Lung (tissue), 12 donors: ENCODE data around the gene SDC1. TPM values are rescaled to one million over a fixed set of nuclear protein-coding genes. Genes with fewer than 3 reads are reported as not detected.
A peak's percentile ranks its signal among the peaks of the same experiment; 100 is the strongest.
"Not testable (repeated sequence)": the region's sequence is repeated elsewhere in the genome, so short reads cannot be mapped to it uniquely, and the experiment has no call there.

Source experiments
- ATAC-seq: fragments of 200-7000 bp; cut with Tn5 transposase; one replicate; pipeline ENCODE4 v1.9.1; 2020; ENCODE audit warnings: moderate number of reproducible peaks; ENCODE audit not compliant: insufficient read depth, low FRiP score
- DNase-seq, 3 donors: peaks; one replicate each; pipeline ENCODE4 v3.0.0-alpha.2; 2013 to 2017
- H3K27ac ChIP-seq, 2 donors: one replicate each; pipeline ENCODE4 v1.5.1; 2013; ENCODE audit warnings: mild to moderate bottlenecking in 2 of 2, moderate library complexity in 2 of 2, control low read depth in 1 of 2, inconsistent platforms in 1 of 2, low read depth in 1 of 2, low read length in 1 of 2
- H3K27me3 ChIP-seq, 3 donors: one replicate each; pipeline ENCODE4 v1.5.1; 2013; ENCODE audit warnings: low read length in 2 of 3; ENCODE audit not compliant: control insufficient read depth in 3 of 3, insufficient read depth in 3 of 3
- H3K36me3 ChIP-seq, 4 donors: one replicate each; pipeline ENCODE4 v1.5.1; 2013; ENCODE audit warnings: low read length in 4 of 4, mild to moderate bottlenecking in 1 of 4, moderate library complexity in 1 of 4; ENCODE audit not compliant: control insufficient read depth in 4 of 4, insufficient read depth in 4 of 4
- H3K4me1 ChIP-seq, 5 donors: one replicate each; pipeline ENCODE4 v1.5.1; 2013; ENCODE audit warnings: low read length in 5 of 5, mild to moderate bottlenecking in 2 of 5, moderate library complexity in 1 of 5; ENCODE audit not compliant: control insufficient read depth in 5 of 5, insufficient read depth in 5 of 5
- H3K4me3 ChIP-seq: one replicate; pipeline ENCODE4 v1.5.1; 2013; ENCODE audit warnings: mild to moderate bottlenecking, control low read depth, moderate library complexity
- H3K9ac ChIP-seq, 2 donors: one replicate each; pipeline ENCODE4 v1.5.1; 2013; ENCODE audit warnings: low read length in 2 of 2, control low read depth in 1 of 2; ENCODE audit not compliant: insufficient read depth in 1 of 2
- H3K9me3 ChIP-seq, 4 donors: one replicate each; pipeline ENCODE4 v1.5.1; 2013; ENCODE audit warnings: low read length in 3 of 4, mild to moderate bottlenecking in 1 of 4, moderate library complexity in 1 of 4; ENCODE audit not compliant: control insufficient read depth in 4 of 4, insufficient read depth in 3 of 4
- CTCF ChIP-seq: IDR thresholded peaks from 2 replicates; pipeline ENCODE4 v1.5.1; 2012; ENCODE audit warnings: mild to moderate bottlenecking; ENCODE audit errors: control extremely low read depth, extremely low read depth
- WGBS, 2 donors: extraction: QIAGEN DNeasy Blood & Tissue Kit; methylation state at CpG; one replicate each; pipeline ENCODE4 v1.1.7; 2013; 5-methylcytosine and 5-hydroxymethylcytosine counted together
- polyA plus RNA-seq, 2 donors: library from polyadenylated mRNA; stranded (reverse); fragments of 200-250 nt; gene quantifications; one replicate each; pipeline ENCODE4 v1.2.1, GENCODE V29; 2013
- total RNA-seq, 2 donors: library from RNA; depleted of rRNA in 1 of 2; stranded (reverse); fragments of >200 nt in 1 of 2; gene quantifications; one replicate each; pipeline ENCODE4 v1.2.1, GENCODE V29; 2014 to 2021
- donor health status: control.
- donor health status: control.
- donor health status: Bipolar disorder and iron deficiency.
- donor health status: healthy.
- donor health status: DM: yes; HTN: yes; CAD: no.

SDC1 gene
- total and polyA plus RNA-seq, 4 donors: 94.1 to 234 (median 173) TPM

GRCh38 chr2:20235655-20236305 is 10.8 kb upstream of the SDC1 start:
- peak; percentile 54 for ATAC-seq
- Histone ChIP-seq H3K4me3 (no peak overlapping the region), H3K36me3 (no peaks in the 10 kb centered on the region), H3K27ac (no peak overlapping the region), H3K9ac (no peak overlapping the region), H3K9me3 (peaks cover 0 to 1% (median 0%) of the 10 kb centered on the region in 4 donors), H3K4me1 (peaks cover 0 to 10% (median 0%) of the 10 kb centered on the region in 5 donors), H3K27me3 (no peaks in the 10 kb centered on the region)
- WGBS, 2 donors: 74 to 81% methylated on average over 10 of the region's 10 CpGs
- TF ChIP-seq CTCF: no peak
- no peak for DNase-seq

GRCh38 chr2:20234597-20234996 is 9.7 kb upstream of the SDC1 start:
- not testable (repeated sequence) for H3K27ac ChIP-seq, H3K4me3 ChIP-seq, H3K36me3 ChIP-seq, ATAC-seq, H3K9me3 ChIP-seq, DNase-seq, H3K27me3 ChIP-seq, H3K9ac ChIP-seq
- H3K4me1 ChIP-seq: peaks cover 0 to 10% (median 0%) of the 10 kb centered on the region in 5 donors
- 79 to 80% methylated on average over 2 of the region's 2 CpGs for WGBS, 2 donors

GRCh38 chr2:20232837-20233207 is 7.9 kb upstream of the SDC1 start:
- H3K9ac ChIP-seq: no peak overlapping the region
- H3K9me3 ChIP-seq: no peaks in the 10 kb centered on the region
- 79 to 93% methylated on average over 5 of the region's 5 CpGs for WGBS, 2 donors
- H3K27ac ChIP-seq: peak overlapping the region in 1 of 2 donors; percentile 81
- DNase-seq (no peak), ATAC-seq (peak; percentile 42)
- no peak overlapping the region for H3K4me3 ChIP-seq
- no peaks in the 10 kb centered on the region for H3K36me3 ChIP-seq
- peaks cover 0 to 10% (median 0%) of the 10 kb centered on the region in 5 donors for H3K4me1 ChIP-seq
- no peaks in the 10 kb centered on the region for H3K27me3 ChIP-seq
- TF ChIP-seq CTCF: no peak

- DNase-seq: no peak
- Histone ChIP-seq H3K27me3 (no peaks in the 10 kb centered on the region), H3K27ac (peak overlapping the region in 1 of 2 donors; percentile 52), H3K4me3 (no peak overlapping the region), H3K9me3 (no peaks in the 10 kb centered on the region), H3K4me1 (peaks cover 0 to 10% (median 0%) of the 10 kb centered on the region in 5 donors), H3K9ac (no peak overlapping the region), H3K36me3 (no peaks in the 10 kb centered on the region)
- ATAC-seq: peak; percentile 66
- no peak for TF ChIP-seq CTCF
- WGBS, 2 donors: 61 to 77% methylated on average over 6 of the region's 6 CpGs
Observed at GRCh38 chr2:20231598-20232026, 6.7 kb upstream of the SDC1 start.
